T-helper 1 cell treated with Interleukin-12 subunit alpha and Interleukin-12 subunit beta and Interleukin-4 antibody, amounts not matched to agents 30 ng/mL and 1 ng/mL, for 36 hours (primary cell): ENCODE results near the gene GOLGA2. TPM values are rescaled to one million over a fixed set of nuclear protein-coding genes. Genes with fewer than 3 reads are reported as not detected.

Experiments used
- intact Hi-C: fragments of 100-400 bp; cut with micrococcal nuclease; formaldehyde crosslinking; loops from one replicate; pipeline ENCODE4 v1.15.1; 2024
- total RNA-seq: library from RNA; stranded (reverse); gene quantifications from 2 replicates; pipeline ENCODE4 v1.2.3, GENCODE V29; 2022

GOLGA2 gene
- total RNA-seq, 1 donor from 2014 or later: 63.9 TPM

DNA sequence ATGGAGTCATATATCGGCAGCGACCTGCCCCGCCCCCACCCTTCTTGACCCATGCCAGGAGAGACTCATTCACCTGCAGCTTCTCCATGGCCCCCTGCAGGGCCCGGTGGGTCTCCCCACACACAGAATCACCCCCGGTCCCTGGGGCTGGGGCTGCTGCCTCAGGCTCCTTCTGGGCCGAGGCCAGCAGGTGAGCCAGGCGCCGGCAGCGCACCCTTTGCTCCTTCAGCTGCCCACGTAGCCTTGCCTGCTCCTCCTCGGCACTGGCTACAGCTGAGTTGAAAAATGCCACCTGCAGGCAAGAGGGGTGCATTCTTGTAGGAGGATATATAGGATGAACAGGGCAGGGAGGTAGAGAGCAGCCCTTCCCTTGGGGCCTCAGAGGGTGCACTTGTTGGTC is 17.9 kb downstream of the GOLGA2 start:
- intact Hi-C loops: loop anchor here (10.0 kb wide), 2 partner anchors 343 to 857 kb away; partner anchors contain the start of genes CRAT, PTPA and ST6GALNAC4

DNA sequence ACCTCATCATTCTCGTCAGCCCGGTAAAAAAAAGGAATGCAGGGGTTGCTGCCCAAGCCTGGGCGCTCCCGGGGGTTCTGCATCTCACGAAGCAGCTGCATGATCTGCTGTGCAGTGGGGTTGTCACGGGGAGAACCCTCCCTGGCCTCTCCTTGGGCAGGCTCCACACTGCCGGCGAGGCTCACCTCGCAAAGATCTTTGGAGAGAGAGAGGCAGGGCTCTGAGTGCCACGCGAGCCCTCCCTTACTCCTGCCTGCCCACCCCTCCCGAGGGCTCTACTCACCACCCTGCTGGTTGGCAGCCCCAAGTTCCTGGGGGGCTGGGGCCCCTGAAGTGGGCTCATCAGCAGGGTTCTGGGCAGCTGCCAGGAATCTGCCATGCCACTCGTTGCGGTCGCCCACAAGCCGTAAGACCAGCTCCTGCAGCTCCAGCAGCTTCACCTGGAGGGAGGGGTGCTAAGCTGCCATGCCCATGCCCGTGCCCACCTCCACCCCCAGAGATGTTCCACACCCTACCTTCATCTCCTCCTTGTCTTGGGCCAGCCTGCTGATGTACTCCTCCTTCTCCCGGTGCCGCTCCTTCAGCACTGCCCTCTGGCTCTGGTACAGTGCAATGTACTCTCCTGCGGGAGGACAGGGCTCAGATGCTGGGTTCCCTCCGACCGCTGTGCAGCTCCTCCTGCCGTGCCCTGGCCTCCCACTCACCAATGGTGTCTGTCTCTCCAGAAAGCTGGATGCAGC is 18.6 kb downstream of the GOLGA2 start:
- intact Hi-C loops: loop anchor here (10.0 kb wide), 2 partner anchors 342 to 858 kb away; partner anchors contain the start of genes CRAT, PTPA and ST6GALNAC4

DNA sequence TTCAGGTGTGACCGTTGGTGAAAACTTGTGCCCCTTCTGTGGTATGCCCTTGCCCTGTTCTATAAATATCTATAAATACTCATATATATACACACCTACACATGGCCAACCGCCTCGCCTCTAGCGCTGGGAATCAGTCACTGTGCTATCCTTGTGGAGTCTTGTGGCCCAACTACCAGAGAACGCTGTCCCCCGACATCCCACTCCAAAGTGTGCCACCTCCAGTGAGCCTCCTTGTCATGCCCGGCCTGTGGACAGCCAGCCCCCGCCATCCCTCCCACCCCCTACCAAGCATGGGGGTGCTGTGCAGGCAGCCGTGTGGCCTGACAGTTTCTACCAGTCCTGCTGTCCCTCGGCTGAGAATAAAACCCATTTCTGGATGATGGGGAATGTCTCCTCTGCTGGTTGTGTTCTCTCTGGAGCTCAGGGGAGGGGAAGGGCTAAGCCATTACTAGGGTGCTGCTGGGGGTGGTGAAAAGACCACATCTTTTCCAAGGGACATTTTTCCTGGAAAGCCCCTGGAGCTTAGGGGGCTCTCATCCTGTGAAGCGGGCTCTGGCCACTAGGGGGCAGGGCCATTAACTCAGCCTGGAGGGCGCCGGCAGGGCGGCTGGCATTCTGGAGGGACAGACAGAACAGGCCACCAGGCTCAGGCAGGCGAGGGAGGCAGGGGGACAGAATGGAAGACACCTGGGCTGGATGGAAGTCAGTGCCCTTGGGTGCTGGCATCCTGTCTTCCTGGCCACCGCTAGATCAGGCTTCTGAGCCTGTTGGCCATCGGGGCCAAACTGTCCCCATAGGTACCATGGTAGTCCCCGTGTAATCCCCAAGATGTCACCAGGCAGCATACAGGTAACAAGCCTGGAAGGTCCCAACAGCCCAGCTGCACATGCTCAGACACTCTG is 20.7 kb downstream of the GOLGA2 start:
- intact Hi-C loops: loop anchor here (1.0 to 10.0 kb wide), 3 partner anchors 21 to 860 kb away; partner anchors contain the start of genes CRAT, GOLGA2, PTPA and ST6GALNAC4

DNA sequence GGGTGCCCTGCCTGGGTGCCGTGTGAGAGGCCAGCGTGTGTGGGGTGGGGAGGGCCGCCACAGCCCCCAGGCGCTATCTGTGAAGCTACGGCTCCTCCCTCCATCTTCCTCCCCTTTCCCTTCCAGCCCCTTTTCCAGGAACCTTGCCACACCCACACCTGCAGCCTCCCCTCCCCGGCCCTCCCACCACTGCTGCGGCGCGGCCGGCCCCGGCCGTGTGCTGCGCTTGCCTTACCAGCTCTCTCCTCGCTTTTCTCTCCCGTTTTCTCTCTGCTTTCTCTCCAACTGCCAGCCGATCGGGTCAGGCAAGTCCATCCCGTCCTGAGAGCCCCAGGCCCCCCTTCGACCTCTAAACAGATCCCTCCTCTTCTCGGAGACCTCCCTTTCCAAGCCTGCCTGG is 21.4 kb downstream of the GOLGA2 start:
- intact Hi-C loops: loop anchor here (10.0 kb wide), 2 partner anchors 340 to 860 kb away; partner anchors contain the start of genes CRAT, PTPA and ST6GALNAC4

DNA sequence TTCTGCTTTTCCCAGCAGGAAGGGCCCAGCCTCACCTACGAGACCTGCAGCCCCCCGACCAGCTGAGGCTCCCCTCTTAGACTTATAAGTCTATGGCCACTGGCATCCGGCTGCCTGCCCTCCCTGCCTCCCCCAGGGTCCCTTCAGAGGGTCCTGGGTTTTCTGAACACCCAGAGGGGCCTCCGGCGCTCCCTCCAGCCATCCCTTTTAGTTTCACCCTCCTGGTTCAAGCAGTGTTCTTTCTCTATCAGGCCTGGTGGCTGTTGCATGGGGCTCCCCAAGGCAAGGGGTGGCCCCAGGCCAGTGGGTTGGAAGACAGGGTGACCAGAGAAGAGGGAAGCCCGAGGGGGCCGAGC is 21.8 kb downstream of the GOLGA2 start:
- intact Hi-C loops: loop anchor here (10.0 kb wide), 2 partner anchors 339 to 861 kb away; partner anchors contain the start of genes CRAT, PTPA and ST6GALNAC4

DNA sequence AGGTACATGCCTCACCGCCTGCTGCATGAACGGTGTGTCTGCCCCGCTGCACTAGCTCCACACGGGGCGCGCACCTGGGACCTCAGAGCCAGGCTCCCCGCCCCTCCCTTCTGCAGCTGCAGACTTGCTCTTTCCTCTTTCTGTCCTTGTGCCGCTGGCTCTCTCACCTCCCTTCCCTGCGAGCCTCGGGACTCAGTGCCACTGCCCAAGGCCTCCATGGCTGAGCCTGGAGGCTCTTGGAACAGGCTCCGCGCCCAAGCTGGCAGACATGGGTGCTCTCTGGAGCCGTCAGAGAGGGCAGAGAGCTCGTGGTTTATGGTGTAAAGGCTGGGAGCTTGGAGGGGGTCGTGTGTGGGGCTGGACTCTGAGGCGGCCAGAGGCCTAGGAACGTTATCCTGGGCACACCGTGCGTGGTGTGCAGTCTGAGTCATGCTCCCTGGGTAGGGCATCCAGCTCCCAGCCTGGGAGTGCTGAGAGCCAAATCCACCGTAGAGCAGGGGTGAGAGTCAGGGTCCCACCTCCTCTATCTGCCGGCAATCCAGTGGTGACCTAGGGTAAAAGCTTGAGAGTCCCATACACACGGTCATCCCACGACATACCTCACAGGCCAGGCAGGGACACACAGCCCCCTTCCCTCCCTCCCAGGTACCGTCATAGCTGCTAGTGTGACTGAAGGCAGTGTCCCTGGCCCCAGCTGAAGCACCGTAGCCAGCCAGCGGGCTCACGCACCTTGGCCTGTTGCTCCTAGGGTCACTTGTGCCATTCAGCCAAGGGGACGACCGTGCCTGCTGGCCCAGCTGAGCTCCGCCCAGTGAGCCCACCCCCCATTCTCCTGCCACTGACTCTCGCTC is 22.4 kb downstream of the GOLGA2 start:
- intact Hi-C loops: loop anchor here (10.0 kb wide), 2 partner anchors 339 to 861 kb away; partner anchors contain the start of genes CRAT, PTPA and ST6GALNAC4

DNA sequence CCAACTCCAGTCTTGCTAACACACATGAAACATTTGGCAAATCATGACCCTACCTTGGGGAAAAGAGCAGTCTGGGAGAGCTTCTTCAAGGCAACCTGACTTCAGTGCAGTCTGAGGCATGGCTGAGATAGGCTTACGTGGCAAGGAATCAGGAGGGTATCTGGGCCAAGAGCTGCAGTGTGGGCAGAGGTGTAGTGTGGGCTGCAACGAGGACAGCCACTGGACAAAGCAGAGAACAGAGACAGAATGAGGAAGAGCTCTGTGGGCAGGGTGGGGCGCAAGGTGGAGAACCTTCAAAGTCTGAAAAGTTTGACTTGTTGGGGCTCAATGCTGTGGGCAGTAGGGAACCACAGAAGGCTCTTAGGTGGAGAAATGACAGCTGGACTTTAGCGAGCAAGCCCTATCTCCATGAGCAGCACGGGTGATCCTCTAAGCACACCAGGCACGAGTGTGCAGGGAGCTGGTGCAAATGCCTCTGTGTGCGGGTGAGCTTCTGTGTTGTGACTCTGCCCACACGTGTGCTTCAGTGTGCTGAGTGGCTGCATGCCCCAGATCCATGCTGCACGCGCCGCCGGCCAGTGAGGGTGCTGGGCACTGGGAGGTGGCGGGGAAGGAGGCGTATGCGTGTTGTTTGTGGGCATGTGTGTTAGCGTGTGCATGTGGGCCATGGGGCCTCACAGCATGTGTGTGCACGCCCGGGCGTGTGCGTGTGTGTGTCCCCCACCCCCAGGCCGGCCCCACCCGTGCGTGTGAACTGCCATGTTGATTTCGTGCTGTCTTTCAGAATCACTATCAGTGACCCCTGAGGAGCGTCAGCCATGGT is 23.3 kb downstream of the GOLGA2 start:
- intact Hi-C loops: loop anchor here (10.0 kb wide), 2 partner anchors 338 to 862 kb away; partner anchors contain the start of genes CRAT, PTPA and ST6GALNAC4

DNA sequence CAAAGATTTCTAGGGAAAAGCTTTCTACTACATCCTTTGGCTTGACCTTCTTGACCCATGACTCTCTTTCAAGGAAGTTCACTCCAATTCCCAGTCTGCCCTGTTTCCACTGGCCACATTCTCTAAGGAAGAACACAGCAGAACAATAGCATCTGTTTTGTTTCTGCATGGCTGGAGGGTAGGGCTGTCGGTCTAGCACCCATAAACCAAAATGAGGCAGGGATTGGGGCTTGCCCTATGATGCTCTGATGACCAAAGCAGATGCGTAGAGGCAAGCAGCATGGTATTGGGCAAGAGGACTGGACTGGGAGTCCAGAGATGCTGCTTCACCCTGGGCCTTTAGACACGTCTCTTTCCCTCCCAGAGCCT is 24.1 kb downstream of the GOLGA2 start:
- intact Hi-C loops: loop anchor here (10.0 kb wide), 2 partner anchors 337 to 863 kb away; partner anchors contain the start of genes CRAT, PTPA and ST6GALNAC4

DNA sequence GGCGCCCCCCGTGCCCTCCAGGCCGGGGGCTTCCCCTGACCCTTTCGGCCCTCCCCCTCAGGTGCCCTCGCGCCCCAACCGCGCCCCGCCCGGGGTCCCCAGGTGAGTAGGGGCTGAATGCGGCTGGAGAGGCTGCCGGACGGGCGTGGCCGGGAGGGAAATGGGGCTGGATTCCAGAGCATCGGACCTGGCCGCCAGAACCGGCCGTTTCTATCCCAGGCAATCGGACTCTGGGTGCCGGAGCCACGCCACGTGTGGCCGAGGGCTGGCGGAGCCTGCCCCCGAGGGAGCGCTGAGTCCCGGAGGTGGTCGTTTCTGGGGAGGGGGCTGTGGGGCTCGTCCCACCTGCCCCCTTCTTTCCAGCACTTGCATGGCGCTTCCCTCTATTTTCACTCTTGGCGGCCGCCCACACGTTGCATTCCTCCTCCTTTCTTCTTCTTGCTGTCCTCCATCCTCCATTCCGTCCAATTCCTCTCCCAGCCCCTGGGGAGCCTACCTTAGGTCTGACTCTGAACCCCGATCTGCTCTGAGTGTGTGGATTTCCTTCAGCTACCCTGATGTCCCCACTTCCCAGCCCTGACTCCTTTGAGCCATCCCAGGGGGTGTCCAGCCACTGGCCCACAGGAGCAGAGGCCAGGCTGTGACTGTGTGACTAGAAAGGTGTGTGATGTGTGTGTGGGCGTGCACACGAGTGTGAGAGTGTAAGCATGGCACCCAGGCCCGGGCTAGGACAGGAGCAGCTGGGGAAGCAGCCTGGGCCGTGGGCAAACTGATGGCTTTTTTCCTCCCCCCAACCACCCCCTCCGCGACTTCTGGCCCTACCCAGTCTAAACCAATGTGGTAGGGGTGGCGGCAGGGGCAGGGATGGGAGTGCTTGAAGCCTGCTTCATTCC is 24.7 kb downstream of the GOLGA2 start:
- intact Hi-C loops: loop anchor here (1.0 to 10.0 kb wide), 12 partner anchors 24 to 864 kb away; partner anchors contain the start of genes BBLN, COQ4, CRAT and DNM1

DNA sequence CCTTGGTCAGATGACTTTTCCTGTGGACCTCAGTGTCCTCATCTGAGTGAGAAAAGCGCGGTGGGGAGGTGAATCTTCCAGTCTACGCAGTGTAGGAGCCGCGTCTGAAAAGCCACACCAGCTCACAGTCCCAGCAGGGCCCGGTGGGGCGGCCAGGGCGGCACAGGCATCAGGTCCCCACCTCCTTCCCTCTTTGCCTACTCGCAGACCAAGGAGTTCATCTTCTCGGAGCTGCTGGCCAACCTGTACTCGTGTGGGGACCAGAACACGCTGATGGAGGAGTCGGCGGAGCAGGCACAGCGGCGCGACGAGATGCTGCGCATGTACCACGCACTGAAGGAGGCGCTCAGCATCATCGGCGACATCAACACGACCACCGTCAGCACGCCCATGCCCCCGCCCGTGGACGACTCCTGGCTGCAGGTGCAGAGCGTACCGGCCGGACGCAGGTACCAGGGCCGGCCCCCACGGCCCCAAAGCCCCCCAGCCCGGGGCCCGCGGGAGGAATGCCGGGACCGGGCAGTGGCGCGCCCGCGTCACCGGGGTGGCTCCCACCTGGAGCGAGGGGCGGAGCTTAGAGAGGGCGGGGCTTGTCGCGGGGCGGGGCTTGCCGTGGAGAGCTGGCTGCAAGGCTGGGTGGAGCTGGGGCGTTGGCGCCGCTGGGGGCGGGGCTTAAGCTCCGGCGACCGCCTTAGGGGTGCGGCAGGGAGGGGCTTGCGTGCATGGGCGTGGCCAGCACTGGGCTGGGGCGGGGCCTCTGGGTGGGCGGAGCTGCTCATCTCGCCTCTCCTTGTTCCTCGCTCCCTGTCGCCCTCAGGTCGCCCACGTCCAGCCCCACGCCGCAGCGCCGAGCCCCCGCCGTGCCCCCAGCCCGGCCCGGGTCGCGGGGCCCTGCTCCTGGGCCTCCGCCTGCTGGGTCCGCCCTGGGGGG is 25.6 kb downstream of the GOLGA2 start:
- intact Hi-C loops: loop anchor here (1.0 to 10.0 kb wide), 12 partner anchors 25 to 865 kb away; partner anchors contain the start of genes BBLN, COQ4, CRAT and DNM1

DNA sequence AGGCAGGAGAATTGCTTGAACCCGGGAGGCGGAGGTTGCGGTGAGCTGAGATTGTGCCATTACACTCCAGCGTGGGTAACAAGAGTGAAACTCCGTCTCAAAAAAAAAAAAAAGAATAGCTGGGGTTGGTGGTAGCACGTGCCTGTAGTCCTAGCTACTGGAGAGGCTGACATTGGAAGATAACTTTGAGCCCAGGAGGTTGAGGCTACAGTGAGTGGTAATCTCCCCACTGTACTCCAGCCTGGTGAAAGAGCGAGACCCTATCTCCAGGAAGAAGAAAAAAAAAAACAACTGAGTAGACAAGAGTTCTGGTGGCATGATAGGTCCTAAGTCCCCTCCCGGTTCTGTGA is 26.3 kb downstream of the GOLGA2 start:
- intact Hi-C loops: no loop called here

DNA sequence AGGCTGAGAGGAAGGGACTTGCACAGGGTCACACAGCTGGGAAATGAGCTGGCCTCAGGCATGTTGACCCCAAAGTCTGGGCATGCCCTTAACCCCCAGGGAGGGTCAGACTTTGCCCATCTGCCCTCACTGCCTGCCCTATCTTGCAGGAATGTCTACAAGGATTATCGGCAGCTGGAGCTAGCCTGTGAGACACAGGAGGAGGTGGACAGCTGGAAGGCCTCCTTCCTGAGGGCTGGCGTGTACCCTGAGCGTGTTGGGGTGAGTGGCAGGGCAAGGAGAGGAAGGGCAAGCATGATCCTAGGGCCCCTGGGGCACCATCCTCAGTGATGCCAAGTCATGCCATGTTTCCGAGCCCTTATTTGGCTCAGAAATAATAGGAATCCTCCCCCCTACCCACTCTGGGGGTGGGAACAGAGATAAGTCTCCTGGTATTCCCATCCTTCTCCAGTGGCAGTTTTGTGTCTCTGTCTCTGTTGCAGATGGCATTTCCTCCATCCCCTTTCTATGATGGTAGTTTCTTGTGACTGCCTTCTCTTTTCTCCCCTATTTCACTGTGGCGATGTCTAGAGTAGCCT is 28.5 kb downstream of the GOLGA2 start:
- intact Hi-C loops: no loop called here

DNA sequence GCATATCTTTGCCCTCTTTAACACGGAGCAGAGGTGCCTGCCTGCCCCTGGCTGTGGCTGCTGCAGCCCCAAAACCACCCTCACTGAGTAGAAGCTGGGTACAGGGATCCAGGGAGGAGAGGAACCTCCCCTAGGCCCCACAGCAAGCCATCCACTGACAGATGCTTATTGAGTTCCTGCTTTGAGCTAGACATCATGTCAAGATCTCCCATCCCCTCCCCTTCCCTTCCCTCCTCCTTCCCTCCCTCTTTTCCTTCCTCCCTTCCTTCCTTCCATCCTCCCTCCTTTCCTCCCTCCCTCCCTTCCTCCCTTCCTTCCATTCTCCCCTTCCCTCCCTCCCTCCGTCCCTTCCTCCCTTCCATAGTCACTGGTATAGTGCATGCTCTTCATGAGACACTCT is 29.3 kb downstream of the GOLGA2 start:
- intact Hi-C loops: no loop called here

DNA sequence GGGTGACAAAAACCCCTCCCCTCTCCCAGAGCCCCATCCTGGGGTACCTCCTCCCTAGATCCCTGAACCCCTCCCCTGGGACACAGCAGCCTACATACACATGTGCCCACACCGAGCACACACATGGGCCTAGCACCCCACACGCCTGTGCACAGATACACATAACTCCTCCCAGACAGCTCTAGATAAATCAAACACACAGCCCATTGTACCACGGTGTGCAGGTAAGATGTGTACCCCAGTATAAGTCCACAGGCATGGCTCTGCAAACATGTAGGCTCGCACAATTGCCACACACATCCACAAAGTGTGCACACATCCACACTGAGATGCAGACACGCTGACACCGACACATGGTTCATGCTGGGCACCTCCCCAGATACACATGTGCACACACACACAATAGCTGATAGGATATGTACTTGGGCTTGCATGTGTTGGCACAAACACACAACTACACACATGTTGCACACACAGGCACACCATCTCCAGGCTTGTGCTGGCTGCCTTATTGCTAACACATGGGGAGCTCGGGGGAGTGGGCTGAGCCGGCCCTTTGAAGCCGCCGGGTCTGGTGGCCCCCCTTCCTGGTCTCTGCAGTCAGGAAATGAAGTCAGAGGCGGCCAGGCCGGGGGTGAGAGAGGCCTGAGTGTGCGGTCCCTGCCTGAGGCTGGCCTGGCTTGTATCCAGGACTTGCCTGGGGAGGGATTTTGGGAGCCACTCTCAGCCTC is 30.2 kb downstream of the GOLGA2 start:
- intact Hi-C loops: no loop called here

DNA sequence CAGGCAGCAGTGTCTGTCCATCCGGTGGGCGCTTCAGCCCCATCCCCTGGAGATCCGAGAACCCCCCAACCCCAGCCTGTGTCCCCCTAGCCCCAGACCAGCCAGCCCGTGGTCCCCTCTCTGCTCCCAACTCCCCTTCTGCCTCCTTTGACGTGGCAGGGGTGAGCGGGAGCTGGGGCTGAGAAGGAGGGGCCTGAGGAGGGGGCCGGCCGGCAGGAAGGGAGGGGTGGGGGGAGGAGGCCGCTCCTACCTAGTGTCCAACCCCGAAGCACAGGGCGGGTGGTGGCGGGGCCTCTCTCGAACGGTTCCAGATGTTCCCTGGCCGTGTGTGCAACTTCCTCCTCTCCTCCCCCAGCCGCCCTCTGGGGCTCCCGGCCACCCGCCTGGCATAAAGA is 31.0 kb downstream of the GOLGA2 start:
- intact Hi-C loops: no loop called here

DNA sequence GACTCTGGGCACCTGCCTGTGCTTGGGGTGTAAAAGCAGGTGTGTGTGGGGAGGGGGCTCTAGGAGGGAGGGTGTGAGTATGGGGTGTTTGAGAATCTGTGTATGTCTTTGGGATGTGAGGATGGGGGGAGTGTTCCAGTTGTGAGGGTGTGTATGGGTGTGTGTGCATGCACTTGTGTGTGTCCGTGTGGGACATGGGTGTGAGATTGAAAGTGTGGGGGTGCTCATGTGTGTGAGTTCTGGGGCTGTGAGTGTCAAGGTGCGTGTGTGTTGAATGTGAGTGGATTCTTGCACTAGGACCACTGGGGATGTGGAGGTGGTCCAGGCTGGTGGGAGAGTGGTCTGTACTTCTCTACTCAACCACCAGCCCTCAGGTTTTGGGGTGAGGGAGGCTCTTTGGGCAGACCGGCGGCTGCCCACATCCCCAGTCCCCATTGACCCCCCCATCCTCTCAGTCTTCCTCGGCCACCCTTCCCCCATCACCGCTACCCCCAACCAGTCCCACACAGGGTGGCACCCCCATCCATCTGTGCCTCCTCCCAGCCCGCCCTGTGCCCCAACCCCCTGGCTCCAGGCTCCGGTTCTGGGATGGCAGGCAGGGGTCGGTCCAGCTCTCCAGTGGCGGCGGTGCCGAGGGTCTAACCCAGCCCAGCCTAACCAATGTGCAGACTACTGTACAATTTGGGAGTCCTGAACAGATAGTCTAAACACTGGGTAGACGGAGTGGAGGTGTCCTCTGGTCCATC is 31.5 kb downstream of the GOLGA2 start:
- intact Hi-C loops: no loop called here
